ENCODE data around the gene DKKL1. TPM values are rescaled to one million over a fixed set of nuclear protein-coding genes. Genes with fewer than 3 reads are reported as not detected.
A peak's percentile ranks its signal among the peaks of the same experiment; 100 is the strongest.
"Not testable (repeated sequence)": the region's sequence is repeated elsewhere in the genome, so short reads cannot be mapped to it uniquely, and the experiment has no call there.

The DKKL1 gene
- polyA plus RNA-seq, 4 donors, result 0.19 to 0.66 TPM; not detected in 2

DNA sequence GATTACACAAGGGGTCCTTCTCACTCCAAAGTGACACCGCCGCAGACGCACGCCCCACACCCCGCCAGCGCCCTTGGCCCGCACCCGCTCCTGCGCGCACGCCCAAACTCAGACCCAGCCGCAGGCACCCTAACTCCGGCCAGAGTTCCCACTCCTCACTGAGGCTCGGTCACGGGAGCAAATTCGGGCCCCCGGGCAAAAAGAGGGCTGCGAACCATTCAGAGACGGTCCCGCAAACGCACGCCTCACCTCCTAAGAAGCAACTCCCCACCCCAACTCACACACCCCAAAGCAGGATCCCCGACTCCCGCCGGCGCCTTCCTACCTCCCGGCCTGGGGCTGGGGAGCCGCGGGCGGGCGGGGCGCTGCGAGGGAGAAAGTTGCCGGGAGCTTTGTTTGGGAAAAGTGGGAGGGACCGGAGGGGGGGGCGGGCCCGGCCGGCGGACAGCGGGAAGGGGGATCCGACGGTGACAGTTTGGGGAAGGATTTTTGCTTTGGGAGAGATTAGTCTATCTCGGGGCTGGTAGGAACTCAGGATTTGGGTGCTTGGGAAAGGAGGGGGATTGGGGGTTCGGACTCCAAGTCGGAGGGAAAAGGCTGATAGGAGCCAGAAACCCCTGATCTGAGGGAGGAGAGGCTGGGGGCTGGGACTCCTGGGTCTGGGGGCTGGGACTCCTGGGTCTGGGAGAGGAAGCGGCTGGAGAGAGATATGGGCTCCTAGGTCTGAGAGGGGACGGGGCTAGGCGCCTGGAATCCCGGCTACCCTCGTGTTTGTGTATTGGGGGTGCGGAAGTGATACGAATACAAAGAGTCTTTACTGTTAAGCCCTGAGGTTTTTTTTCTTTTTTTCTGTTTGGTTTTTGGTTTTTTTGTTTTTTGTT is 1.4 kb upstream of the DKKL1 start, which contains the start of gene TEAD2:
TEAD2 (minus strand) TSS at position 369 of the 881 bp plus-strand sequence. CDS start 2,341 bp downstream, outside the sequence.
- H3K27me3 ChIP-seq (ENCODE audit: control insufficient read depth in 3 of 3, insufficient read depth in 3 of 3, low read length in 3 of 3), result peaks cover 0 to 49% (median 0%) of the 10 kb centered on the region in 3 donors
- H3K36me3 ChIP-seq (ENCODE audit: control insufficient read depth in 3 of 3, insufficient read depth in 2 of 3, low read depth in 1 of 3, low read length in 3 of 3), result peaks cover 0 to 7% (median 0%) of the 10 kb centered on the region in 3 donors
- DNase-seq (peak; percentile 32 to 53), FAIRE-seq (no peak)
- WGBS, 3 donors, result 1 to 2% (median 1%) methylated on average over 51 to 52 of the region's 52 CpGs
- H3K27ac ChIP-seq (ENCODE audit: low read depth in 1 of 3, low read length in 2 of 3), result peak within 1 kb of the TSS; percentile 47 to 92 (median 76)
- H3K4me1 ChIP-seq (ENCODE audit: control insufficient read depth in 3 of 3, insufficient read depth in 2 of 3, low read depth in 1 of 3, low read length in 2 of 3), result peaks cover 0 to 8% (median 2%) of the 10 kb centered on the region in 3 donors
- H3K4me3 ChIP-seq (ENCODE audit: low read depth in 1 of 3, low read length in 3 of 3), result peak within 1 kb of the TSS; percentile 31 to 89 (median 40)
- H3K9me3 ChIP-seq (ENCODE audit: control insufficient read depth in 2 of 2, insufficient read depth in 1 of 2, low read depth in 1 of 2, low read length in 1 of 2), result peaks cover 0 to 5% of the 10 kb centered on the region in 2 donors

GRCh38 chr19:49362929-49363267 is 779 bp upstream of the DKKL1 start:
- peak overlapping the region in 2 of 3 donors; percentile 76 to 92 for H3K27ac ChIP-seq (ENCODE audit: low read depth in 1 of 3, low read length in 2 of 3)
- 1% methylated on average over 14 of the region's 14 CpGs for WGBS, 3 donors
- H3K27me3 ChIP-seq (ENCODE audit: control insufficient read depth in 3 of 3, insufficient read depth in 3 of 3, low read length in 3 of 3), result peaks cover 0 to 49% (median 0%) of the 10 kb centered on the region in 3 donors
- peaks cover 0 to 5% of the 10 kb centered on the region in 2 donors for H3K9me3 ChIP-seq (ENCODE audit: control insufficient read depth in 2 of 2, insufficient read depth in 1 of 2, low read depth in 1 of 2, low read length in 1 of 2)
- H3K36me3 ChIP-seq (ENCODE audit: control insufficient read depth in 3 of 3, insufficient read depth in 2 of 3, low read depth in 1 of 3, low read length in 3 of 3), result peaks cover 0 to 5% (median 0%) of the 10 kb centered on the region in 3 donors
- peaks cover 0 to 8% (median 2%) of the 10 kb centered on the region in 3 donors for H3K4me1 ChIP-seq (ENCODE audit: control insufficient read depth in 3 of 3, insufficient read depth in 2 of 3, low read depth in 1 of 3, low read length in 2 of 3)
- FAIRE-seq (no peak), DNase-seq (no peak)
- H3K4me3 ChIP-seq (ENCODE audit: low read depth in 1 of 3, low read length in 3 of 3), result peak overlapping the region in 1 of 3 donors; percentile 89

DNA sequence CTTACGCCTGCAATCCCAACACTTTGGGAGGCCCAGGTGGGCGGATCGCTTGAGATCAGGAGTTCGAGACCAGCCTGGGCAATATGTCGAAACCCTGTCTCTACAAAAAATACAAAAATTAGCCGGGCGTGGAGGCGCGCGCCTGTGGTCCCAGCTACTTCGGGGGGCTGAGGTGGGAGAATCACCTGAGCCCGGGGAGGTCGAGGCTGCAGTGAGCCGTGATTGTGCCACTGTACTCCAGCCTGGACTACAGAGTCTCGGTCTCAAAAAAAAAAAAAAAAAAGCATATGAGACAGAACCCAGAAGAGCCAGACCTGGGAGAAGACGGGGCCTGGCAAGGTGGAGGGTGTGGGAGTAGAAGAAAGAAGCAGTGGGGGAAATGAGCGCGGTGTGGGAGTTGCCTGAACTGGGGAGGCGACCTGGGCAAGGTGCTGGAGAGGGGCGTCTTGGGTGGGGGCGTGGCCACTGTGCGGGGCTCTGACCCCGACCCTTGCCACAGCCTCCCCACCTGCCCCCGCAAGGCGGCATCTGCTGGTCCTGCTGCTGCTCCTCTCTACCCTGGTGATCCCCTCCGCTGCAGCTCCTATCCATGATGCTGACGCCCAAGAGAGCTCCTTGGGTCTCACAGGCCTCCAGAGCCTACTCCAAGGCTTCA is 533 bp downstream of the DKKL1 start:
- WGBS, 3 donors, result 66 to 73% (median 71%) methylated on average over 24 to 27 of the region's 27 CpGs
- no peak for DNase-seq
- Histone ChIP-seq H3K27me3 (ENCODE audit: control insufficient read depth in 3 of 3, insufficient read depth in 3 of 3, low read length in 3 of 3) (peaks cover 0 to 49% (median 0%) of the 10 kb centered on the region in 3 donors), H3K27ac (ENCODE audit: low read depth in 1 of 3, low read length in 2 of 3) (peak overlapping the region in 2 of 3 donors; percentile 22 to 92), H3K4me3 (ENCODE audit: low read depth in 1 of 3, low read length in 3 of 3) (peak overlapping the region in 1 of 3 donors; percentile 6), H3K4me1 (ENCODE audit: control insufficient read depth in 3 of 3, insufficient read depth in 2 of 3, low read depth in 1 of 3, low read length in 2 of 3) (peaks cover 0 to 8% (median 2%) of the 10 kb centered on the region in 3 donors), H3K9me3 (ENCODE audit: control insufficient read depth in 2 of 2, insufficient read depth in 1 of 2, low read depth in 1 of 2, low read length in 1 of 2) (peaks cover 0 to 11% of the 10 kb centered on the region in 2 donors), H3K36me3 (ENCODE audit: control insufficient read depth in 3 of 3, insufficient read depth in 2 of 3, low read depth in 1 of 3, low read length in 3 of 3) (peaks cover 0 to under 1% (median 0%) of the 10 kb centered on the region in 3 donors)
- FAIRE-seq, result no peak

DNA sequence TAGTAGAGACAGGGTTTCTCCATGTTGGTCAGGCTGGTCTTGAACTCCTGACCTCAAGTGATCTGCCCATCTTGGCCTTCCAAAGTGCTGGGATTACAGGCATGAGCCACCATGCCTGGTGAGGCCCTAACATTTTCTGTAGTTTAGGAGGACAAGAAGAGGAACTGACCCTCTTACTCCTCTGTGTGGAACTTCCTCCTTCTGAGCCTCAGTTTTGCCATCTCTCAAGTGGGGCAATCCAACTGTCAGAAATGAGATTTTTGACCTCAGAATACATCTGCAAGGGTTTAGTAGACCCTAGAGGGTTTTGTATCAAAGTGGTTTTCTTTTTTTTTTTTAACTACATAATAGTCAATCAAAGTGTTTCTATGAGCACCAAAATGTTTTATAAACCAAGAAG is 2.4 kb downstream of the DKKL1 start:
- Histone ChIP-seq H3K27me3 (ENCODE audit: control insufficient read depth in 3 of 3, insufficient read depth in 3 of 3, low read length in 3 of 3) (peaks cover 0 to 39% (median 0%) of the 10 kb centered on the region in 3 donors), H3K27ac (ENCODE audit: low read depth in 1 of 3, low read length in 2 of 3) (no peak overlapping the region), H3K36me3 (ENCODE audit: control insufficient read depth in 3 of 3, insufficient read depth in 2 of 3, low read depth in 1 of 3, low read length in 3 of 3) (no peaks in the 10 kb centered on the region), H3K4me1 (ENCODE audit: control insufficient read depth in 3 of 3, insufficient read depth in 2 of 3, low read depth in 1 of 3, low read length in 2 of 3) (peaks cover 0 to 8% (median 2%) of the 10 kb centered on the region in 3 donors), H3K9me3 (ENCODE audit: control insufficient read depth in 2 of 2, insufficient read depth in 1 of 2, low read depth in 1 of 2, low read length in 1 of 2) (peaks cover 0 to 23% of the 10 kb centered on the region in 2 donors), H3K4me3 (ENCODE audit: low read depth in 1 of 3, low read length in 3 of 3) (no peak overlapping the region)
- no peak for DNase-seq
- FAIRE-seq, result no peak

DNA sequence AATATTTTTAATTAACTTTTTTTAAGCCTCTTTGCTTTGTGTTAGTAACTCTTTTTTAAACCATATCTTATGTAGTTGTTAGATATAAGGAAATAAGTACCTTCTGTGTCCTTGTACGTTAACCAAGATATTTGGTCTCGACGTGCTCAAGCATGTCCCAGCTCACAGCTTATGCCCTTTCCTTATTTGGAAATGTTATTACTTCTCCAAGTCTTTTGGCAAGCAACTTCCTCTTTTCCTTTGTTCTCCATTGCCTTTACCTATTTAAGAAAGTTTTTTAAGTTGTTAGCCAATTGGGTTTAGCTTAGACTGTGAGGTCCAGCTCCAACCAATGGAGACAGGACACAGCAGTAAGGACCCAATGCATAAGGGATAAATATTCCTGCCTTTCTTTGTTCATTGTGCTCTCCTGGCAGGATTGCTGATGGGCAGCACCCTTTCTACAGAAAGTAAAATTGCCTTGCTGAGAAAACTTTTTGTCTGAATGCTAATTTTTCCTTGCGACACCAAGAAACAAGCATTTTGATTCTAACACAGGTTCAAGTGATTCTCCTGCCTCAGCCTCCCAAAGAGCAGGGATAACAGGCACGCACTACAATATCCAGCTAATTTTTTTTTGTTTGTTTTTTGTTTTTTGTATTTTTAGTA is 5.2 kb downstream of the DKKL1 start:
- Histone ChIP-seq H3K27ac (ENCODE audit: low read depth in 1 of 3, low read length in 2 of 3) (no peak overlapping the region), H3K36me3 (ENCODE audit: control insufficient read depth in 3 of 3, insufficient read depth in 2 of 3, low read depth in 1 of 3, low read length in 3 of 3) (no peaks in the 10 kb centered on the region), H3K4me3 (ENCODE audit: low read depth in 1 of 3, low read length in 3 of 3) (no peak overlapping the region), H3K9me3 (ENCODE audit: control insufficient read depth in 2 of 2, insufficient read depth in 1 of 2, low read depth in 1 of 2, low read length in 1 of 2) (peaks cover 0 to 18% of the 10 kb centered on the region in 2 donors), H3K27me3 (ENCODE audit: control insufficient read depth in 3 of 3, insufficient read depth in 3 of 3, low read length in 3 of 3) (peaks cover 0 to 13% (median 0%) of the 10 kb centered on the region in 3 donors), H3K4me1 (ENCODE audit: control insufficient read depth in 3 of 3, insufficient read depth in 2 of 3, low read depth in 1 of 3, low read length in 2 of 3) (peaks cover 0 to 1% (median 0%) of the 10 kb centered on the region in 3 donors)
- 75 to 90% (median 83%) methylated on average over 5 of the region's 5 CpGs for WGBS, 3 donors
- DNase-seq, result no peak
- no peak for FAIRE-seq

GRCh38 chr19:49371184-49371583 is 7.5 kb downstream of the DKKL1 start:
- H3K27me3 ChIP-seq (ENCODE audit: control insufficient read depth in 3 of 3, insufficient read depth in 3 of 3, low read length in 3 of 3), result no peaks in the 10 kb centered on the region
- no peak for DNase-seq
- H3K4me3 ChIP-seq (ENCODE audit: low read depth in 1 of 3, low read length in 3 of 3), result no peak overlapping the region
- H3K9me3 ChIP-seq (ENCODE audit: control insufficient read depth in 2 of 2, insufficient read depth in 1 of 2, low read depth in 1 of 2, low read length in 1 of 2), result peaks cover 0 to 18% of the 10 kb centered on the region in 2 donors
- H3K36me3 ChIP-seq (ENCODE audit: control insufficient read depth in 3 of 3, insufficient read depth in 2 of 3, low read depth in 1 of 3, low read length in 3 of 3), result no peaks in the 10 kb centered on the region
- no peak overlapping the region for H3K27ac ChIP-seq (ENCODE audit: low read depth in 1 of 3, low read length in 2 of 3)
- 73 to 88% (median 78%) methylated on average over 3 of the region's 3 CpGs for WGBS, 3 donors
- H3K4me1 ChIP-seq (ENCODE audit: control insufficient read depth in 3 of 3, insufficient read depth in 2 of 3, low read depth in 1 of 3, low read length in 2 of 3), result no peaks in the 10 kb centered on the region
- no peak for FAIRE-seq

GRCh38 chr19:49373174-49373573 is 9.5 kb downstream of the DKKL1 start:
- not testable (repeated sequence) for H3K4me3 ChIP-seq (ENCODE audit: low read depth in 1 of 3, low read length in 3 of 3); H3K27ac ChIP-seq (ENCODE audit: low read depth in 1 of 3, low read length in 2 of 3); H3K27me3 ChIP-seq (ENCODE audit: control insufficient read depth in 3 of 3, insufficient read depth in 3 of 3, low read length in 3 of 3); FAIRE-seq; DNase-seq; H3K4me1 ChIP-seq (ENCODE audit: control insufficient read depth in 3 of 3, insufficient read depth in 2 of 3, low read depth in 1 of 3, low read length in 2 of 3); H3K36me3 ChIP-seq (ENCODE audit: control insufficient read depth in 3 of 3, insufficient read depth in 2 of 3, low read depth in 1 of 3, low read length in 3 of 3)
- H3K9me3 ChIP-seq (ENCODE audit: control insufficient read depth in 2 of 2, insufficient read depth in 1 of 2, low read depth in 1 of 2, low read length in 1 of 2), result peaks cover 0 to 18% of the 10 kb centered on the region in 2 donors
- WGBS, 3 donors, result 73 to 85% (median 76%) methylated on average over 3 of the region's 3 CpGs

Measured in small intestine (tissue), 7 donors.